Activated naive CD4-positive, alpha-beta T cell treated with anti-CD3 and anti-CD28 coated beads, Interleukin-2, amount 10 ng/mL, durations not matched to agents 5 hours and 36 hours (primary cell): ENCODE results near the gene ANOS1. TPM values are rescaled to one million over a fixed set of nuclear protein-coding genes. Genes with fewer than 3 reads are reported as not detected.

Experiments used
- total RNA-seq, 2 experiments: library from RNA; stranded (reverse); gene quantifications; one replicate each; pipeline ENCODE4 v1.2.3, GENCODE V29; 2021

ANOS1 gene
- total RNA-seq = not detected

GRCh38 chrX:8731559-8732395 lies at the start of gene ANOS1:
TSS of gene ANOS1 (minus strand) at chrX:8732137. CDS start at chrX:8732036, 101 bp downstream.

Other genes starting within 250 kb of the ANOS1 start
- gene FAM9A, start 69.2 kb upstream of the ANOS1 start, total RNA-seq = not detected